H9 (cell line): Measurements from ENCODE around the gene MRPL37. TPM values are rescaled to one million over a fixed set of nuclear protein-coding genes. Genes with fewer than 3 reads are reported as not detected.

ENCODE experiments used
- DNase-seq: peaks from one replicate; pipeline ENCODE4 v3.0.0-alpha.2; 2017
- H2AFZ ChIP-seq: one replicate; pipeline ENCODE4 v1.6.1; 2013; ENCODE audit warnings: mild to moderate bottlenecking, low read length, control low read depth, moderate library complexity
- H2AK5ac ChIP-seq: 2 replicates; pipeline ENCODE4 v1.6.1; 2013; ENCODE audit warnings: low read length, control low read depth, mixed read lengths; ENCODE audit not compliant: insufficient read length
- H2BK120ac ChIP-seq: one replicate; pipeline ENCODE4 v1.6.1; 2013; ENCODE audit warnings: low read depth, mild to moderate bottlenecking, low read length, control low read depth, inconsistent platforms; ENCODE audit not compliant: poor library complexity, severe bottlenecking
- H2BK12ac ChIP-seq: 2 replicates; pipeline ENCODE4 v1.6.1; 2013; ENCODE audit warnings: low read length, control low read depth, mixed read lengths, low read depth; ENCODE audit not compliant: insufficient read length
- H2BK15ac ChIP-seq: 2 replicates; pipeline ENCODE4 v1.6.1; 2013; ENCODE audit warnings: low read depth, low read length, control low read depth
- H2BK20ac ChIP-seq: one replicate; pipeline ENCODE4 v1.6.1; 2013; ENCODE audit warnings: low read depth, mild to moderate bottlenecking, low read length, control low read depth, inconsistent platforms; ENCODE audit not compliant: poor library complexity, severe bottlenecking
- H2BK5ac ChIP-seq: 2 replicates; pipeline ENCODE4 v1.6.1; 2013; ENCODE audit warnings: low read length, control low read depth, mixed read lengths; ENCODE audit not compliant: insufficient read length
- H3K14ac ChIP-seq: 2 replicates; pipeline ENCODE4 v1.6.1; 2013; ENCODE audit warnings: low read length, control low read depth; ENCODE audit not compliant: insufficient read depth
- H3K18ac ChIP-seq: 2 replicates; pipeline ENCODE4 v1.6.1; 2013; ENCODE audit warnings: low read depth, mild to moderate bottlenecking, mixed read lengths, low read length, control low read depth; ENCODE audit not compliant: insufficient read length
- H3K23ac ChIP-seq: 2 replicates; pipeline ENCODE4 v1.6.1; 2013; ENCODE audit warnings: low read length, control low read depth, mixed read lengths, low read depth; ENCODE audit not compliant: insufficient read length
- H3K23me2 ChIP-seq: 2 replicates; pipeline ENCODE4 v1.6.1; 2013; ENCODE audit warnings: low read depth, mild to moderate bottlenecking, mixed read lengths, low read length, control low read depth; ENCODE audit not compliant: insufficient read length, poor library complexity, severe bottlenecking
- H3K27ac ChIP-seq: 2 replicates; pipeline ENCODE4 v1.5.1; 2013; ENCODE audit warnings: low read length, control low read depth, mixed read lengths, low read depth; ENCODE audit not compliant: insufficient read length
- H3K27me3 ChIP-seq: 2 replicates; pipeline ENCODE4 v1.6.1; 2013; ENCODE audit warnings: low read length, control low read depth, inconsistent platforms; ENCODE audit not compliant: insufficient read depth
- H3K4ac ChIP-seq: 2 replicates; pipeline ENCODE4 v1.6.1; 2013; ENCODE audit warnings: low read depth, mild to moderate bottlenecking, control low read depth, inconsistent platforms, low read length, moderate library complexity
- H3K4me1 ChIP-seq: 2 replicates; pipeline ENCODE4 v1.6.1; 2013; ENCODE audit warnings: low read length, control low read depth, inconsistent platforms; ENCODE audit not compliant: insufficient read depth
- H3K4me2 ChIP-seq: 2 replicates; pipeline ENCODE4 v1.6.1; 2013; ENCODE audit warnings: low read length, control low read depth, mixed read lengths; ENCODE audit not compliant: insufficient read length, insufficient read depth
- H3K56ac ChIP-seq: 2 replicates; pipeline ENCODE4 v1.6.1; 2013; ENCODE audit warnings: low read depth, mild to moderate bottlenecking, mixed read lengths, low read length, control low read depth; ENCODE audit not compliant: insufficient read length
- H3K79me1 ChIP-seq: 2 replicates; pipeline ENCODE4 v1.6.1; 2013; ENCODE audit warnings: low read depth, mild to moderate bottlenecking, moderate library complexity, low read length, control low read depth, inconsistent platforms; ENCODE audit not compliant: insufficient read depth, poor library complexity, severe bottlenecking
- H3K79me2 ChIP-seq: 2 replicates; pipeline ENCODE4 v1.6.1; 2013; ENCODE audit warnings: low read length, control low read depth, inconsistent platforms; ENCODE audit not compliant: insufficient read depth
- H3K9ac ChIP-seq: 2 replicates; pipeline ENCODE4 v1.6.1; 2013; ENCODE audit warnings: low read length, control low read depth, mixed read lengths; ENCODE audit not compliant: insufficient read length; ENCODE audit errors: extremely low read depth
- H3K9me3 ChIP-seq: one replicate; pipeline ENCODE4 v1.6.1; 2013; ENCODE audit warnings: low read depth, low read length, inconsistent platforms; ENCODE audit not compliant: control insufficient read depth
- H3T11ph ChIP-seq: one replicate; pipeline ENCODE4 v1.6.1; 2013; ENCODE audit warnings: mild to moderate bottlenecking, low read length, control low read depth, inconsistent platforms
- H4K20me1 ChIP-seq: one replicate; pipeline ENCODE4 v1.6.1; 2013; ENCODE audit not compliant: control insufficient read depth, insufficient read length, insufficient read depth
- H4K5ac ChIP-seq: 2 replicates; pipeline ENCODE4 v1.6.1; 2013; ENCODE audit warnings: low read depth, mild to moderate bottlenecking, mixed read lengths, low read length, control low read depth; ENCODE audit not compliant: insufficient read length
- H4K8ac ChIP-seq: replicated peaks from 2 replicates; pipeline ENCODE4 v1.6.1; 2013; ENCODE audit warnings: low read length, control low read depth, mixed read lengths, low read depth; ENCODE audit not compliant: insufficient read length
- H4K91ac ChIP-seq: 2 replicates; pipeline ENCODE4 v1.6.1; 2013; ENCODE audit warnings: low read depth, mild to moderate bottlenecking, moderate library complexity, mixed read lengths, low read length, control low read depth; ENCODE audit not compliant: insufficient read length
- H3K27ac Mint-ChIP-seq, 3 experiments: 2 replicates in 2 of 3; 3 replicates in 1 of 3; pipeline ENCODE4 v1.8.0; 2020 to 2021; ENCODE audit warnings: mixed read lengths in 3 of 3, mild to moderate bottlenecking in 1 of 3, moderate library complexity in 1 of 3
- H3K27me3 Mint-ChIP-seq: 2 replicates; pipeline ENCODE4 v1.8.0; 2021; ENCODE audit warnings: low read depth, mild to moderate bottlenecking, moderate library complexity, mixed read lengths
- H3K36me3 Mint-ChIP-seq, 3 experiments: 2 replicates in 2 of 3; 3 replicates in 1 of 3; pipeline ENCODE4 v1.8.0; 2020 to 2021; ENCODE audit warnings: low read depth in 3 of 3, mixed read lengths in 3 of 3; ENCODE audit not compliant: insufficient read depth in 1 of 3
- H3K4me1 Mint-ChIP-seq, 2 experiments: 2 replicates each; pipeline ENCODE4 v1.8.0; 2020; ENCODE audit warnings: mixed read lengths in 2 of 2
- H3K4me3 Mint-ChIP-seq, 2 experiments: 2 replicates in 1 of 2; 3 replicates in 1 of 2; pipeline ENCODE4 v1.8.0; 2020 to 2021; ENCODE audit warnings: mild to moderate bottlenecking in 2 of 2, mixed read lengths in 2 of 2, moderate library complexity in 1 of 2
- H3K9me3 Mint-ChIP-seq, 2 experiments: 2 replicates in 1 of 2; 3 replicates in 1 of 2; pipeline ENCODE4 v1.8.0; 2020; ENCODE audit warnings: mild to moderate bottlenecking in 2 of 2, mixed read lengths in 2 of 2, moderate library complexity in 1 of 2
- WGBS: extraction: QIAGEN DNeasy Blood & Tissue Kit; methylation state at CpG from one replicate; pipeline ENCODE4 v1.1.7; 2013; ENCODE audit warnings: missing lambda C conversion rate, low lambda C conversion rate, mixed read lengths; ENCODE audit not compliant: insufficient read length; ENCODE audit errors: extremely low coverage; 5-methylcytosine and 5-hydroxymethylcytosine counted together
- total RNA-seq: library from RNA; stranded (reverse); gene quantifications from 2 replicates; pipeline ENCODE4 v1.2.1, GENCODE V29; 2021
- TF ChIP-seq, protein P1 (sequence below): fragments of 200-600 bp; sonication (generic); conservative IDR thresholded peaks from 3 replicates; pipeline ENCODE4 v1.8.0; 2021; ENCODE audit warnings: antibody characterized with exemption, mild to moderate bottlenecking

The MRPL37 gene
- total RNA-seq, 1 experiment from 2014 or later = 123 TPM

DNA sequence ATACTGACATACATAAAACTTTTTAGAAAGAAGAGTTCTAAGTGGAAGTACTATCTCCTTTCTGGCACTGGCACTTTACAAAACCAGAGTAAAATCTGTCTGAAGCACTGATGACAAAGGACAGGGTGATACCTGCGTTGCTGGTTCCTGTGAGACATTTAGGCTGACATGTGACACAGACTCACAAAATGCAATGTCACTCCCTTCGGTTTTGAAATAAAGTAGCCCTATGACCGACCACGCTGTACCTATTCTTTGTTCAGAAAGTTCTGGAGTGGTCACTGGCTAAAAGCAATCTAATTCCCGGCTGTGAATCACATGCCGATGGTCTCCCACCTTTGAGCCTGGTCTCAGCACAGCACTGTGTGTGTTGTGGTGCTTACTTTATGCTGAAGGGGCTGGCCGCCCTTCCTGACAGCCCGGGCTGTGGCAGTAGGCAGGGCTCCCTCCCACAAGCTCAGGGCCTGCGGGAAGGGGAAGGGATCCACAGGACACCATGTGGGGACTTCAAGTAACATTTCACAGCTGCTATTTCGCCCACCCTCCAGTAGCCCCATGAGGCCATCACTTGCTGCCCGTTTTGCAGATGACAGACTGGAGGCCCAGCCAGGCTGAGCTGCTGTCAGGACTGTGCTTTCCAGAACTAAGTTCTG, 48.0 kb downstream of the MRPL37 start:
- H4K91ac ChIP-seq = no peak overlapping the region
- H3K9ac ChIP-seq = no peak overlapping the region
- no peak overlapping the region for H2BK20ac ChIP-seq
- H3K27me3 Mint-ChIP-seq = no peaks in the 10 kb centered on the region
- no peak overlapping the region for H4K5ac ChIP-seq
- no peak overlapping the region for H3K18ac ChIP-seq
- no peak overlapping the region for H3K4me3 Mint-ChIP-seq
- no peak overlapping the region for H4K8ac ChIP-seq
- no peak overlapping the region for H2BK12ac ChIP-seq
- peaks cover under 1% of the 10 kb centered on the region for H4K20me1 ChIP-seq
- H2BK5ac ChIP-seq = peak overlapping the region; percentile 12
- H3K4me1 ChIP-seq = no peaks in the 10 kb centered on the region
- H3K27ac ChIP-seq = no peak overlapping the region
- H3K27me3 ChIP-seq = no peaks in the 10 kb centered on the region
- no peaks in the 10 kb centered on the region for H3K79me1 ChIP-seq
- no peak overlapping the region for H2AK5ac ChIP-seq
- no peaks in the 10 kb centered on the region for H3K79me2 ChIP-seq
- peaks cover 5 to 7% of the 10 kb centered on the region in 2 experiments; a peak in 2 of 4 replicates for H3K4me1 Mint-ChIP-seq
- H3T11ph ChIP-seq = no peak overlapping the region
- H3K14ac ChIP-seq = no peak overlapping the region
- H2AFZ ChIP-seq = no peak overlapping the region
- TF ChIP-seq, protein P1, sequence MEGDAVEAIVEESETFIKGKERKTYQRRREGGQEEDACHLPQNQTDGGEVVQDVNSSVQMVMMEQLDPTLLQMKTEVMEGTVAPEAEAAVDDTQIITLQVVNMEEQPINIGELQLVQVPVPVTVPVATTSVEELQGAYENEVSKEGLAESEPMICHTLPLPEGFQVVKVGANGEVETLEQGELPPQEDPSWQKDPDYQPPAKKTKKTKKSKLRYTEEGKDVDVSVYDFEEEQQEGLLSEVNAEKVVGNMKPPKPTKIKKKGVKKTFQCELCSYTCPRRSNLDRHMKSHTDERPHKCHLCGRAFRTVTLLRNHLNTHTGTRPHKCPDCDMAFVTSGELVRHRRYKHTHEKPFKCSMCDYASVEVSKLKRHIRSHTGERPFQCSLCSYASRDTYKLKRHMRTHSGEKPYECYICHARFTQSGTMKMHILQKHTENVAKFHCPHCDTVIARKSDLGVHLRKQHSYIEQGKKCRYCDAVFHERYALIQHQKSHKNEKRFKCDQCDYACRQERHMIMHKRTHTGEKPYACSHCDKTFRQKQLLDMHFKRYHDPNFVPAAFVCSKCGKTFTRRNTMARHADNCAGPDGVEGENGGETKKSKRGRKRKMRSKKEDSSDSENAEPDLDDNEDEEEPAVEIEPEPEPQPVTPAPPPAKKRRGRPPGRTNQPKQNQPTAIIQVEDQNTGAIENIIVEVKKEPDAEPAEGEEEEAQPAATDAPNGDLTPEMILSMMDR = no peak
- no peak overlapping the region for H3K56ac ChIP-seq
- H3K23me2 ChIP-seq = no peaks in the 10 kb centered on the region
- H2BK15ac ChIP-seq = no peak overlapping the region
- H3K27ac Mint-ChIP-seq = peak overlapping the region in 1 of 3 experiments; percentile 44; a peak in 2 of 7 replicates
- no peaks in the 10 kb centered on the region for H3K9me3 Mint-ChIP-seq
- no peak for DNase-seq
- no peak overlapping the region for H3K23ac ChIP-seq
- H3K36me3 Mint-ChIP-seq = peaks cover 16 to 47% (median 32%) of the 10 kb centered on the region in 3 experiments
- H3K9me3 ChIP-seq = no peaks in the 10 kb centered on the region
- H2BK120ac ChIP-seq = no peak overlapping the region
- no peak overlapping the region for H3K4ac ChIP-seq
- no peak overlapping the region for H3K4me2 ChIP-seq
- WGBS = no CpG with 5 or more reads among the region's 11 CpGs
